Measurements from ENCODE around the gene SLC12A4.
A peak's percentile ranks its signal among the peaks of the same experiment; 100 is the strongest.

Gene SLC12A4

DNA sequence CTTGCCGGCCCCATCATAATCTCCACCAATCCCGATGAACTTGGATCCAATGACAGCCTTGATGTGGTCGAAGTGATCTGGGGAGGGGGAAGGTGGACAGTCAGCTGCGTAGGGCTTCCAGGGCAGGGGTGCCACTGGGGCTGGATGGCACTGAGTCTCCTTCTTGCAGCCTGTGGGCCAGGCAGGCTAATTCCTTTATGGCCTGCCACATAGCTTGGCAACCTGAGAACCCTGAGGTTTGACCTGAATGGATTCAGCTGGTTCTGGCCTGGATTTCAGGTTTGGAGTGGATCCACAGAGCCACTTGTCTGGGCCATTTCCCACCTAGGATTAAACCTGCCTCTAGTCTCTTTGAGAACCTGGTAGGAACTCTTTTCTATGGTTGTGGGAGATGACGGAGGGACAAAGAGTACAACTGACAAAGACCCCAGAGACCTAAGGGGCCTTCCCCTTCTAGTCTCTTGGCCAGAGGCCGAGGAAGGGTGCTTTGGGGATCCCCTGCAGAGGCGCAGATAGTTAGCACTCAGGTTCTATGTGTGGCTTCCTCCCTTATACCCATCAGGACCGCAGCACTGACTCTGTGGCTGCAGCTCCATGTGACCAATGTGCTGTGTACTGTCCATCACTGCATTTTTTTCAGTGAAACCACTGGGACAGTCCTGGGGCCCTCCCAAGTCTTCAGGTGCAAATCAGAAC lies 21.0 kb upstream of the SLC12A4 start:
- FAIRE-seq (no peak), DNase-seq (ENCODE audit: insufficient read length, low spot score) (no peak)
- TF ChIP-seq SPI1 (IDR thresholded peaks at IDR 0.05; ENCODE audit: low read depth, low read length) (peak; percentile 30; the same call in 1 of the 2 replicates), TAF1 (IDR thresholded peaks at IDR 0.05; ENCODE audit: low read depth, low read length) (no peak)

DNA sequence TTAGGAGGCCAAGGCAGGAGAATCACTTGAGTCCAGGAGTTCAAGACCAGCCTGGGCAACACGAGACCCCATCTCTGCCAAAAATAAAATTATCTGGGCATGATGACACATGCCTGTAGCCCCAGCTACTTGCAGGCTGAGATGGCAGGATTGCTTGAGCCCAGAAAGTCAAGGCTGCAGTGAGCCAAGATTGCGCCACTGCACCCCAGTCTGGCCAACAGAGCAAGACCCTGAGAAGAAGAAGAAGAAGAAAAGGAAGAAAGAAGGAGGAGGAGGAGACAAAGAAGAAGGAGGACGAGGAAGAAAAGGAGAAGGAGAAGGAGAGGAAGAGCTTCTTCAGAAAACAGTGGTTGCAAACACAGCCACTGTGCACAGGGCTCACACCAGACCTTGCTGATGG lies 20.2 kb upstream of the SLC12A4 start:
- FAIRE-seq: no peak
- no peak for DNase-seq (ENCODE audit: insufficient read length, low spot score)
- no peak for TF ChIP-seq SPI1 (IDR thresholded peaks at IDR 0.05; ENCODE audit: low read depth, low read length)
- TF ChIP-seq TAF1 (IDR thresholded peaks at IDR 0.05; ENCODE audit: low read depth, low read length): no peak
- TF ChIP-seq POLR2A (IDR thresholded peaks at IDR 0.05; ENCODE audit: low read depth, low read length): no peak
- TF ChIP-seq POU2F2 (IDR thresholded peaks at IDR 0.05; ENCODE audit: low read depth, low read length): no peak
- no peak for TF ChIP-seq POLR2AphosphoS5 (IDR thresholded peaks at IDR 0.05; ENCODE audit: low read depth, low read length)
- no peak for TF ChIP-seq PAX5 (IDR thresholded peaks at IDR 0.05; ENCODE audit: insufficient read depth, low read length, severe bottlenecking)

DNA sequence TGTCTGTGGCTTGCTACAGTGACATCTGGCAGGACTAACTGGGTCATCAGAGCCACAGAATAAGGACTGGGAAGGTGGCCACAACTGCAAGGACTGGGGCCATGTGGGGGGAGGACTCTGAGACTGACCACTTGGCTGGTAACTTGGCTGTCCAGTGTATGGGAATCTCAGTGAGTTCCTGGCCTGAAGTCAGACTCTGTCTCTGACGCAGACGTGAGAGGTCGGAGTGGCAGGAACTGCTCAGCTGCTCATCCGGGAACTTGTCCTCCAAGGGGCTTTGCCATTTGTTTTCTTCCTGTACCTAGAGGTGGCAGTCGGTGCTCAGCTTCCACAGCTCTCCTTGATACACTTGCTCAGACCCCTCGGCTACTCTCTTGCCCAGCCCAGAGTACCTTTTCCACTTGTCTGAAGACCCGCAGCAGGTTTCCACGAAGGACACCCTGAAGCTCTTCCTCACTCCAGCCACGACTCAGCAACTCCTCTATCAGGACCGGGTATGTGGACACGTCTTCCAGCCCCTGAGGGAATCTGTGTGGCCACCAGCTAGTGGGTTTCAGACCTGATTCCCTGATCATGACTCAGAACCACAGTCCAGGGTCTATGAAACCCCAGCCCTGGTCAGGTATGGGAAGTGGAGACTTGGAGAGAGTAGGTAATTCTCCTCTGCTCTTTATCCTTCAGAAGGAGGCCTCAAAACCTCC lies 19.2 kb upstream of the SLC12A4 start:
- FAIRE-seq (no peak), DNase-seq (ENCODE audit: insufficient read length, low spot score) (no peak)
- TF ChIP-seq TAF1 (IDR thresholded peaks at IDR 0.05; ENCODE audit: low read depth, low read length) (no peak), SPI1 (IDR thresholded peaks at IDR 0.05; ENCODE audit: low read depth, low read length) (no peak), POLR2AphosphoS5 (IDR thresholded peaks at IDR 0.05; ENCODE audit: low read depth, low read length) (no peak), POLR2A (IDR thresholded peaks at IDR 0.05; ENCODE audit: low read depth, low read length) (no peak), POU2F2 (IDR thresholded peaks at IDR 0.05; ENCODE audit: low read depth, low read length) (no peak), PAX5 (IDR thresholded peaks at IDR 0.05; ENCODE audit: insufficient read depth, low read length, severe bottlenecking) (no peak)

DNA sequence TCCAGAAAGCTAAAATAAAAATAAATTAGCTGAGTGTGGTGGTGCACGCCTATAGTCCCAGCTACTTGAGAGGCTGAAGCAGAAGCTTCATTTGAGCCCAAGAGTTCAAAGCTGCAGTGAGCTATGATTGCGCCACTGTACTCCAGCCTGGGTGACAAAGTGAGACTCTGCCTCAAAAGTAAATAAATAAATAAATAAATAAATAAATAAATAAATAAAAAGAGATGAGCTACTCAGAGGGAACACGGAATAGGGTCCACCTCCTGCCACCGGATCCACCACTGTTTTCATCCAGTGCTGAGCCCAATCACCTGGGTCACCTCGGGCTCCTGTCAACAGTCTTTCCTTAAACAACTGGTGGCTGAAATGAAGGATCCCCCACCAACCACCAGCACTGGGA lies 18.5 kb upstream of the SLC12A4 start:
- TF ChIP-seq POLR2A (IDR thresholded peaks at IDR 0.05; ENCODE audit: low read depth, low read length): no peak
- TF ChIP-seq PAX5 (IDR thresholded peaks at IDR 0.05; ENCODE audit: insufficient read depth, low read length, severe bottlenecking): no peak
- no peak for TF ChIP-seq POU2F2 (IDR thresholded peaks at IDR 0.05; ENCODE audit: low read depth, low read length)
- TF ChIP-seq POLR2AphosphoS5 (IDR thresholded peaks at IDR 0.05; ENCODE audit: low read depth, low read length): no peak
- no peak for TF ChIP-seq SPI1 (IDR thresholded peaks at IDR 0.05; ENCODE audit: low read depth, low read length)
- TF ChIP-seq TAF1 (IDR thresholded peaks at IDR 0.05; ENCODE audit: low read depth, low read length): no peak

DNA sequence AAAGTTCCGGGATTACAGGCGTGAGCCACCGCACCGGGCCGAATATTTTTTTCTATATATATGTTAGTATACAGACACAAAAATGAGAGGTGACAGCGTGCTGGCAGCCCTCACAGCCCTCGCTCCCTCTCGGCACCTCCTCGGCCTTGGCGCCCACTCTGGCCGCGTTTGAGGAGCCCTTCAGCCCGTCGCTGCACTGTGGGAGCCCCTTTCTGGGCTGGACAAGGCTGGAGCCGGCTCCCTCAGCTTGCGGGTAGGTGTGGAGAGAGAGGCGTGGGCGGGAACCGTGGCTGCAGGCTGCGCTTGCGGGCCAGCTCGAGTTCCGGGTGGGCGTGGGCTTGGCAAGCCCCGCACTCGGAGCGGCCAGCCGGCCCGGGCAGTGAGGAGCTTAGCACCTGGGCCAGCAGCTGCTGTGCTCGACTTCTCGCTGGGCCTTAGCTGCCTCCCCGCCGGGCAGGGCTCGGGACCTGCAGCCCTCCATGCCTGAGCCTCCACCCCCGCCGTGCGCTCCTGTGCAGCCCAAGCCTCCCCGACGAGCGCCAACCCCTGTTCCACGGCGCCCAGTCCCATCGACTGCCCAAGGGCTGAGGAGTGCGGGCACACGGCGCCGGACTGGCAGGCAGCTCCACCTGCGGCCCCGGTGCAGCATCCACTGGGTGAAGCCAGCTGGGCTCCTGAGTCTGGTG lies 13.7 kb upstream of the SLC12A4 start:
- no peak for TF ChIP-seq POLR2A (IDR thresholded peaks at IDR 0.05; ENCODE audit: low read depth, low read length)
- TF ChIP-seq SPI1 (IDR thresholded peaks at IDR 0.05; ENCODE audit: low read depth, low read length): no peak
- no peak for TF ChIP-seq PAX5 (IDR thresholded peaks at IDR 0.05; ENCODE audit: insufficient read depth, low read length, severe bottlenecking)
- no peak for TF ChIP-seq POU2F2 (IDR thresholded peaks at IDR 0.05; ENCODE audit: low read depth, low read length)
- TF ChIP-seq POLR2AphosphoS5 (IDR thresholded peaks at IDR 0.05; ENCODE audit: low read depth, low read length): no peak
- no peak for TF ChIP-seq TAF1 (IDR thresholded peaks at IDR 0.05; ENCODE audit: low read depth, low read length)
- FAIRE-seq (no peak), DNase-seq (ENCODE audit: insufficient read length, low spot score) (no peak)

More for the DNA sequence above, 18.5 kb upstream of the SLC12A4 start:
- DNase-seq (ENCODE audit: insufficient read length, low spot score) (no peak), FAIRE-seq (no peak)

DNA sequence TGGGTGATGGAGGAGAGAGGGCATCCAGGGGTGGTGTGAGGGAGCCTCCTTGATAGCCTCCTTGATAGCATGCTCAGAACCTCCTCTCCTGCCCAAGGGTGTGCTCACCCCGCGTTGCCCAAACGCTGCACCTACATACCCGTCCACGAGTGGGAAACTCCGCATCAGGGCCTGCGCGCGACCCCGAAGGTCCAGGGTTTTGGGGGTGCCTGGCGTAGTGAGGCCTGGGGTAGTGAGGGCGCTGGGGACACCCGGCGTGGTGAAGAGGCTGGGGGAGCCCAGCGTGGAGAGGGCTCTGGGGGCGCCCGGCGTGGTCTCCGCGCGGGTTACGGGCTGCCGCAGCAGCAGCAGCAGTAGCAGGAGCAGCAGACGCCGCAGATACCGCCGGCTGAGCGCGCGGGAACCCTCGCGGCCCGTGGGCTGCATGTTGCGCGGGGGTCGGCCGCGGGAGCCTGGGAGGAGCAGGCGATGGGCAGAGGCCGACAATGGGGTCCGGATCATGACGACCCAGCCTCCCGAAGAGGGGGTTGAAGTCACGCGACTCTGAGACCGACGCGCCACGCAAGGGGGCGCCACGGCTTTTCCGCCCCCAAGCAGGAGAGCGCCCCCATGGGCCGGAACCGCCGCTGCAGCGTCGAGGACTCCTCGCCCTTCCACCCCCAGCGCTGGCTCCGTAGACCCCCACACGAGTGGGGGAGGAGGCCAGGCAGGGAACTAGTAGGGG lies 11.7 kb upstream of the SLC12A4 start, which contains the start of gene DPEP3:
DPEP3 (minus strand) TSS at position 545 of the 724 bp plus-strand sequence; CDS start at position 426, 119 bp downstream.
- TF ChIP-seq PAX5 (IDR thresholded peaks at IDR 0.05; ENCODE audit: insufficient read depth, low read length, severe bottlenecking) (no peak), POU2F2 (IDR thresholded peaks at IDR 0.05; ENCODE audit: low read depth, low read length) (no peak), SPI1 (IDR thresholded peaks at IDR 0.05; ENCODE audit: low read depth, low read length) (no peak), POLR2A (IDR thresholded peaks at IDR 0.05; ENCODE audit: low read depth, low read length) (no peak), POLR2AphosphoS5 (IDR thresholded peaks at IDR 0.05; ENCODE audit: low read depth, low read length) (no peak), TAF1 (IDR thresholded peaks at IDR 0.05; ENCODE audit: low read depth, low read length) (no peak)
- DNase-seq (ENCODE audit: insufficient read length, low spot score): no peak
- FAIRE-seq: no peak

DNA sequence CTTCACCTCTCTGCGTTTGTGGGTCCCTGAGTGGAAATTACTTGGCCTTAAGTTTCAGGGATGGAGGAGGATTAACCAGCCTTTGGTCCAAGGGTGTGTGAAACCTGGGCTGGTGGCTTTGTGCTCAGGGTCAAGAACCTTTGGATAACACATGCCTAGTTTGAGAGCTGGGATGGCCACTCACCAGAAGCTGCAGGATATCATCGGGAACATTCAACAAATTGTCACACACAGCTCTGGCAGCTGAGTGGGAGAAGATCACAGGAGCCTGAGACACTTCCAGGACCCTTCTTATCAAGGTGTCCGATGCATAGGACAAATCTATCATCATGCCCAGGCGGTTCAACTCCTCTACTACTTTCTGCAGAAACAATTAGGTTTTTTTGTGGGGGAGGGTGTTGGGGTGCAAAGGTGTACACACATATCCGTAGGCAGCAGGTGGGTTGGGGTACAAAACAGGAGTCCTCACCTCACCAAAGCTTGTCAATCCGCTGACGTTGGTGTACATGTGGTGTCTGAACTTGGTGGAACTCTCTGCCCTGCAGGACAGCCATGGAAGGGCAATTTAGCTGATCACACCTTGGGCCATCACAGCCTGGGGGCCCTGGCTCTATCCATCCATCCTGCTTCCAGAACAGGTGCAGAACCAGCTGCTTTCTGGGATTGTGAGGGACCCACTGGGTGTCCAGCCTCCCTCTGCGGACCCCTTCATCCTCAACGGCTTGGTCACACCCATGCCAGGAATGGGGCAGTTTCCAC lies 9.2 kb upstream of the SLC12A4 start:
- TF ChIP-seq TAF1 (IDR thresholded peaks at IDR 0.05; ENCODE audit: low read depth, low read length) (no peak), POLR2A (IDR thresholded peaks at IDR 0.05; ENCODE audit: low read depth, low read length) (no peak), POU2F2 (IDR thresholded peaks at IDR 0.05; ENCODE audit: low read depth, low read length) (no peak), SPI1 (IDR thresholded peaks at IDR 0.05; ENCODE audit: low read depth, low read length) (no peak), POLR2AphosphoS5 (IDR thresholded peaks at IDR 0.05; ENCODE audit: low read depth, low read length) (no peak), PAX5 (IDR thresholded peaks at IDR 0.05; ENCODE audit: insufficient read depth, low read length, severe bottlenecking) (no peak)
- DNase-seq (ENCODE audit: insufficient read length, low spot score) (no peak), FAIRE-seq (no peak)

DNA sequence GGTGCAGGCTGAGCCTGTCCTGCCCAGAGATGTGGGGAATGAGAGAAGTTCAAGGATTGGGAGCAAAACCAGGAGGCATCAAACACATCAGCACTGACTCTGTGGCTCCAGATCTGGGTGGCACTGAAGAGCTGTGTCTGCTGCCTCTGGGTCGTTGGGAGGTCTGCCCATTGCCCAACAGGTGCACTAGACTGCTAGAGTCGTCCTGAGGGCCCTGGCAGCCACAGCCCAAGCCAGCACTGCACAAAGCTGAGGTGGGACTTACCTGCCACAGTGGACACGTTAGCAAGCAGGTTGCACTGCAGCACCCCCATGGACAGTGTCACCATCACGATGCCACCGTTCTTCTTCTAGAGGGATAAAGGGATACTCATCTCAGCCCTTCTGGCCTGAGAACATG lies 8.6 kb upstream of the SLC12A4 start:
- no peak for FAIRE-seq

More for the DNA sequence above, 8.6 kb upstream of the SLC12A4 start:
- TF ChIP-seq POLR2A (IDR thresholded peaks at IDR 0.05; ENCODE audit: low read depth, low read length) (no peak), TAF1 (IDR thresholded peaks at IDR 0.05; ENCODE audit: low read depth, low read length) (no peak), POU2F2 (IDR thresholded peaks at IDR 0.05; ENCODE audit: low read depth, low read length) (no peak), POLR2AphosphoS5 (IDR thresholded peaks at IDR 0.05; ENCODE audit: low read depth, low read length) (no peak), SPI1 (IDR thresholded peaks at IDR 0.05; ENCODE audit: low read depth, low read length) (no peak), PAX5 (IDR thresholded peaks at IDR 0.05; ENCODE audit: insufficient read depth, low read length, severe bottlenecking) (no peak)
- DNase-seq (ENCODE audit: insufficient read length, low spot score): no peak
